Caco-2 (cell line): Measurements from ENCODE around the gene MST1R. TPM values are rescaled to one million over a fixed set of nuclear protein-coding genes. Genes with fewer than 3 reads are reported as not detected.

Experiments
- BruUV-seq: library from RNA; stranded (reverse); fragments of 400-500 nt; replicated peaks from 2 replicates; lab custom pipeline; 2021; lab: Mats Ljungman, UMichigan
- CTCF ChIA-PET: fragments of 300-600 bp; sonication (Branson Sonifier 250); formaldehyde crosslinking; loops from one replicate; lab custom pipeline; 2022; ENCODE audit warnings: antibody characterized with exemption; lab: Charles Lee
- POLR2A ChIA-PET: fragments of 300-600 bp; sonication (Branson Sonifier 250); formaldehyde crosslinking; loops from one replicate; lab custom pipeline; 2022; ENCODE audit warnings: antibody characterized with exemption; lab: Charles Lee
- DNase-seq, 2 experiments: peaks; one replicate each; pipeline versions ENCODE4 v3.0.0 to v3.0.0-alpha.2; 2020 to 2022
- H3K27me3 ChIP-seq: replicated peaks from 2 replicates; pipeline ENCODE4 v1.6.0; 2011; ENCODE audit warnings: low read length; ENCODE audit not compliant: control insufficient read depth, insufficient read depth
- H3K36me3 ChIP-seq: 2 replicates; pipeline ENCODE4 v1.5.1; 2011; ENCODE audit warnings: low read length; ENCODE audit not compliant: control insufficient read depth, insufficient read depth
- H3K4me1 ChIP-seq: fragments of 250-450 bp; sonication (Bioruptor Pico); 2 replicates; pipeline ENCODE4 v1.5.1; 2020; ENCODE audit warnings: mild to moderate bottlenecking
- H3K4me3 ChIP-seq: 2 replicates; pipeline ENCODE4 v1.5.1; 2011; ENCODE audit warnings: low read depth, mild to moderate bottlenecking, control low read depth, low read length
- H3K9me3 ChIP-seq: fragments of 250-450 bp; sonication (Bioruptor Pico); 2 replicates; pipeline ENCODE4 v1.5.1; 2020; ENCODE audit warnings: mild to moderate bottlenecking, moderate library complexity
- H3K27ac Mint-ChIP-seq: one replicate; pipeline ENCODE4 v1.8.0; 2022; ENCODE audit warnings: mixed read lengths; ENCODE audit not compliant: unreplicated experiment
- H3K27me3 Mint-ChIP-seq: one replicate; pipeline ENCODE4 v1.8.0; 2022; ENCODE audit warnings: mixed read lengths; ENCODE audit not compliant: insufficient read depth, unreplicated experiment
- H3K36me3 Mint-ChIP-seq: one replicate; pipeline ENCODE4 v1.8.0; 2022; ENCODE audit warnings: mild to moderate bottlenecking, mixed read lengths; ENCODE audit not compliant: insufficient read depth, unreplicated experiment
- H3K4me1 Mint-ChIP-seq: one replicate; pipeline ENCODE4 v1.8.0; 2022; ENCODE audit warnings: low read depth, mixed read lengths; ENCODE audit not compliant: unreplicated experiment
- H3K4me3 Mint-ChIP-seq: one replicate; pipeline ENCODE4 v1.8.0; 2022; ENCODE audit warnings: mild to moderate bottlenecking, moderate library complexity, mixed read lengths; ENCODE audit not compliant: unreplicated experiment
- H3K9me3 Mint-ChIP-seq: one replicate; pipeline ENCODE4 v1.8.0; 2022; ENCODE audit warnings: mixed read lengths; ENCODE audit not compliant: unreplicated experiment
- intact Hi-C: fragments of 100-400 bp; cut with micrococcal nuclease; formaldehyde crosslinking; loops from one replicate; pipeline ENCODE4 v1.10.0; 2022; ENCODE audit not compliant: unreplicated experiment
- total RNA-seq: library from RNA; stranded (reverse); gene quantifications from 2 replicates; pipeline ENCODE4 v1.2.3, GENCODE V29; 2022
- TF ChIP-seq, protein P1 (sequence below), 2 experiments: fragments of 200-600 bp in 1 of 2; IDR thresholded peaks; 1 replicate in 1 of 2; 2 replicates in 1 of 2; pipeline versions ENCODE4 v1.5.1 to v1.8.0; 2011 to 2022; ENCODE audit warnings: antibody characterized with exemption in 1 of 2, control low read depth in 1 of 2, inconsistent platforms in 1 of 2, low read depth in 1 of 2, low read length in 1 of 2, mild to moderate bottlenecking in 1 of 2, moderate library complexity in 1 of 2; ENCODE audit not compliant: insufficient read depth in 1 of 2, severe bottlenecking in 1 of 2, unreplicated experiment in 1 of 2

Gene MST1R
- total RNA-seq, 1 experiment from 2014 or later: 11.8 TPM

DNA sequence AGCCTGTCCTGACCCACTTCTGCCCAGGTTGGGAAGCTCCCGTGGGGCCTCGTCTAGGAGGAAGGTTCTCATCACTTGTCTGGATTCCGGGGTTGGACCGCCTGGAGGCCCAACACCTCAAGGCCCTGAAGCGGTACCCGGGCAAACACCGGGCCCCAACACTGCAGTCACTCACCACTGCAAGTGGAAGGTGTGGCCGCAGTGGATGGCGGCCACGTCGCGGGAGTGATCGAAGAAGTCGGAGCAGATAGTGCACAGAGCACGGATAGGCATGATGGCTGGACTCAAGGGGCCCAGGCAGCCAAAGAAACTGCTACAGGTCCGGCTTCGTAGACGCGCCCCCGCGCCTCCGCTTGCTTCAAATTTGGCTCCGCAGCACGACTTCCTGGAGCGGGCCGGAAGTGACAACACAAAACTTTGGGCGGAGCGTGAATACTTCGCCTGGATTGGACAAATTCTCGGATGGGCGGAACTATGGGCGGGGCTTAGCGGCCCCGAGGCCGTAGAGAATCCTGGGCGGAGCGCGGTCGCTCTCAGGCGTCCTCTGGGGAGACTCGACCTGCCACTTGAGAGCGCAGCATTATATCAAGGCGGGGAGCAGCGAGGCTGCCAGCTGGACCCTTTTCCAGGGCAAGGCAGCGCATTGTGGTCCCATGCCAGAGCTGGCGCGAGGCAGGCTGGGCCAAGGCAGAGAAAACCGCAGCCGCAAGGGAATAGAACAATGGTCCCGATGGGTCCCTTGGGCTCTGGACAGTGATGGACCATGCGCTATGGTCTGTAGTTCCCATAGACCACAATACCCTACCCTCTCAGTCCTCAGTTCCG, 47.3 kb downstream of the MST1R start, which contains the start of gene TRAIP:
TRAIP (minus strand) TSS at position 384 of the 825 bp plus-strand sequence; CDS start at position 273, 111 bp downstream.
- ChIA-PET POLR2A (interaction anchor here (1.1 kb wide), 1 partner anchor 24 kb away, joined by 3 read pairs; no protein-coding TSS in a partner anchor), CTCF (interaction anchor here (1.1 to 1.7 kb wide), 2 partner anchors 54 to 73 kb away, joined by 3 to 4 read pairs; partner anchors contain the start of genes INKA1 and MON1A)

DNA sequence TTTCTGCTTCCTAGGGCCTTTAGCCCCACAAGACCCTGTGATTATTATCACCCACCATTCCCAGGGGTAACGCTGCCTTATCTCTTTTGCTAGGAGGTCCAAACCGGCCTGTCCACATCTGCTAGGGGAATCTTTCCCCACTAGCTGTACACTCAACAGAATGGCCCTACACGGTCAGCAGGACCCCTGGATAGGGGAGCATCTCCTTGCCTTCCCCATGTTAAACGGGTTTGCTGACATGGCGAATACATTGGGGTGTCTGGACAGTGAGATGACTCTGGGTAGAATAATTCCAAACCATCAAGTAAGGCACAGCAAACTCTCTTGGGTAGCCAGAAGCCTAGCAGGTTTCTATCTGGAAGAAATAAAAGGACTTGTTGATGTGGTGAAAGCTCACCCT, 48.0 kb downstream of the MST1R start:
- Histone ChIP-seq H3K27me3 (no peaks in the 10 kb centered on the region), H3K4me1 (0 out of 2 replicates have a peak, but pooled peaks cover 4% of the 10 kb centered on the region), H3K4me3 (peak overlapping the region; percentile 87), H3K36me3 (no peaks in the 10 kb centered on the region), H3K9me3 (no peaks in the 10 kb centered on the region)
- CTCF ChIA-PET: interaction anchor here (1.1 to 1.7 kb wide), 2 partner anchors 53 to 74 kb away, joined by 3 to 4 read pairs; partner anchors contain the start of genes INKA1 and MON1A
- BruUV-seq: no TSS peak
- Mint-ChIP-seq H3K27ac (peak overlapping the region; percentile 88), H3K4me1 (peaks cover 6% of the 10 kb centered on the region), H3K9me3 (no peaks in the 10 kb centered on the region), H3K27me3 (no peaks in the 10 kb centered on the region), H3K4me3 (peak overlapping the region; percentile 93), H3K36me3 (peaks cover 7% of the 10 kb centered on the region)
- POLR2A ChIA-PET: interaction anchor here (1.1 kb wide), 1 partner anchor 25 kb away, joined by 3 read pairs; no protein-coding TSS in a partner anchor
- TF ChIP-seq, protein P1, sequence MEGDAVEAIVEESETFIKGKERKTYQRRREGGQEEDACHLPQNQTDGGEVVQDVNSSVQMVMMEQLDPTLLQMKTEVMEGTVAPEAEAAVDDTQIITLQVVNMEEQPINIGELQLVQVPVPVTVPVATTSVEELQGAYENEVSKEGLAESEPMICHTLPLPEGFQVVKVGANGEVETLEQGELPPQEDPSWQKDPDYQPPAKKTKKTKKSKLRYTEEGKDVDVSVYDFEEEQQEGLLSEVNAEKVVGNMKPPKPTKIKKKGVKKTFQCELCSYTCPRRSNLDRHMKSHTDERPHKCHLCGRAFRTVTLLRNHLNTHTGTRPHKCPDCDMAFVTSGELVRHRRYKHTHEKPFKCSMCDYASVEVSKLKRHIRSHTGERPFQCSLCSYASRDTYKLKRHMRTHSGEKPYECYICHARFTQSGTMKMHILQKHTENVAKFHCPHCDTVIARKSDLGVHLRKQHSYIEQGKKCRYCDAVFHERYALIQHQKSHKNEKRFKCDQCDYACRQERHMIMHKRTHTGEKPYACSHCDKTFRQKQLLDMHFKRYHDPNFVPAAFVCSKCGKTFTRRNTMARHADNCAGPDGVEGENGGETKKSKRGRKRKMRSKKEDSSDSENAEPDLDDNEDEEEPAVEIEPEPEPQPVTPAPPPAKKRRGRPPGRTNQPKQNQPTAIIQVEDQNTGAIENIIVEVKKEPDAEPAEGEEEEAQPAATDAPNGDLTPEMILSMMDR (IDR thresholded peaks at IDR 0.05; ENCODE audit: insufficient read depth in 1 of 2, low read depth in 1 of 2, low read length in 1 of 2, severe bottlenecking in 1 of 2, unreplicated experiment in 1 of 2): no peak
- no peak for DNase-seq
- intact Hi-C loops: loop anchor here (1.0 to 5.0 kb wide), 3 partner anchors 18 to 74 kb away; partner anchors contain the start of genes MON1A and MST1R

More for the DNA sequence above, 47.3 kb downstream of the MST1R start, which contains the start of gene TRAIP:
- Histone ChIP-seq H3K27me3 (no peaks in the 10 kb centered on the region), H3K9me3 (no peaks in the 10 kb centered on the region), H3K4me1 (0 out of 2 replicates have a peak, but pooled peaks cover 4% of the 10 kb centered on the region), H3K4me3 (peak within 1 kb of the TSS; percentile 87), H3K36me3 (no peaks in the 10 kb centered on the region)
- Mint-ChIP-seq H3K27ac (peak within 1 kb of the TSS; percentile 88), H3K4me3 (peak within 1 kb of the TSS; percentile 93), H3K36me3 (peaks cover 7% of the 10 kb centered on the region), H3K4me1 (peaks cover 6% of the 10 kb centered on the region), H3K9me3 (no peaks in the 10 kb centered on the region), H3K27me3 (no peaks in the 10 kb centered on the region)
- BruUV-seq: no TSS peak
- peak; percentile 92 to 94 for DNase-seq
- intact Hi-C loops: loop anchor here (1.0 to 5.0 kb wide), 3 partner anchors 17 to 73 kb away; partner anchors contain the start of genes MON1A and MST1R
- TF ChIP-seq, protein P1 (IDR thresholded peaks at IDR 0.05; ENCODE audit: insufficient read depth in 1 of 2, low read depth in 1 of 2, low read length in 1 of 2, severe bottlenecking in 1 of 2, unreplicated experiment in 1 of 2): no peak

DNA sequence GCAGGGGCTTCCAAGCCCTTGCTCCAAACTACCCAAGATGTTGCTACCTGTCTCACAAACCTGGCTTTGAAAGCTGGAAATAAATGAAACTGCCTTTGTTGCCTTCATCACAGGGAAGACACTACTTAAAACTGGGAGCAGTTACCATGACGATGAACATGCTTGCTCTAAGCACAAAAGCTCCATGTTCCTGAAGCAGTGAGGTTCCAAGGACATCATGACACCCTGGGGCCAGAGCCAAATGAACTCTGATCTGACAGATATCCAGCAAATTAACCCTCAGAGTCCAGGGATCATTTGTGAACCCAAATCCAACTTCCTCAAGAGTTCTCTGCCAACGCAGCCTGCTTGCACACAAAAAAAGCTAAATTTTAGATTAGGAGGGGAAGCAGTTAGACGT, 58.0 kb downstream of the MST1R start:
- DNase-seq: no peak
- Mint-ChIP-seq H3K9me3 (no peaks in the 10 kb centered on the region), H3K4me3 (no peak overlapping the region), H3K27ac (no peak overlapping the region), H3K27me3 (no peaks in the 10 kb centered on the region), H3K4me1 (no peaks in the 10 kb centered on the region), H3K36me3 (peaks cover 19% of the 10 kb centered on the region)
- TF ChIP-seq, protein P1 (IDR thresholded peaks at IDR 0.05; ENCODE audit: insufficient read depth in 1 of 2, low read depth in 1 of 2, low read length in 1 of 2, severe bottlenecking in 1 of 2, unreplicated experiment in 1 of 2): no peak
- intact Hi-C loops: no loop called here
- no peaks in the 10 kb centered on the region for H3K27me3 ChIP-seq
- POLR2A ChIA-PET: no interaction called here
- H3K36me3 ChIP-seq: no peaks in the 10 kb centered on the region
- CTCF ChIA-PET: interaction anchor here (0.6 kb wide), 1 partner anchor 20 kb away, joined by 3 read pairs; no protein-coding TSS in a partner anchor
- no peaks in the 10 kb centered on the region for H3K9me3 ChIP-seq
- no peaks in the 10 kb centered on the region for H3K4me1 ChIP-seq
- no peak overlapping the region for H3K4me3 ChIP-seq
- no TSS peak for BruUV-seq
